MCF 10A (cell line): Measurements from ENCODE around the gene PHLPP1. TPM values are rescaled to one million over a fixed set of nuclear protein-coding genes. Genes with fewer than 3 reads are reported as not detected.
"Not testable (repeated sequence)": the region's sequence is repeated elsewhere in the genome, so short reads cannot be mapped to it uniquely, and the experiment has no call there.

ENCODE experiments used
- BruUV-seq: library from RNA; stranded (reverse); fragments of 400-500 nt; replicated peaks from 2 replicates; lab custom pipeline; 2021; lab: Mats Ljungman, UMichigan
- CTCF ChIA-PET: fragments of 300-600 bp; sonication (Branson Sonifier 250); formaldehyde crosslinking; extraction: SDS; loops from one replicate; lab custom pipeline; 2021; ENCODE audit warnings: antibody characterized with exemption, inconsistent platforms; lab: Yijun Ruan, JAX
- POLR2A ChIA-PET: fragments of 300-600, 350-650 bp; sonication (Branson Sonifier 250); formaldehyde crosslinking; extraction: SDS; loops from one replicate; lab custom pipeline; 2020; ENCODE audit warnings: antibody characterized with exemption, inconsistent platforms; lab: Yijun Ruan, JAX
- DNase-seq: peaks from one replicate; pipeline ENCODE4 v3.0.0-alpha.2; 2018; ENCODE audit not compliant: unreplicated experiment
- H3K27ac Mint-ChIP-seq: one replicate; pipeline ENCODE4 v1.8.0; 2022; ENCODE audit warnings: mild to moderate bottlenecking, low read depth, mixed read lengths; ENCODE audit not compliant: unreplicated experiment
- H3K27me3 Mint-ChIP-seq: one replicate; pipeline ENCODE4 v1.8.0; 2022; ENCODE audit warnings: mixed read lengths; ENCODE audit not compliant: insufficient read depth, unreplicated experiment
- H3K36me3 Mint-ChIP-seq: one replicate; pipeline ENCODE4 v1.8.0; 2022; ENCODE audit warnings: mild to moderate bottlenecking, moderate library complexity, mixed read lengths; ENCODE audit not compliant: insufficient read depth, unreplicated experiment
- H3K4me1 Mint-ChIP-seq: one replicate; pipeline ENCODE4 v1.8.0; 2022; ENCODE audit warnings: mixed read lengths; ENCODE audit not compliant: insufficient read depth, unreplicated experiment
- H3K4me3 Mint-ChIP-seq: one replicate; pipeline ENCODE4 v1.8.0; 2022; ENCODE audit warnings: mild to moderate bottlenecking, moderate library complexity, mixed read lengths; ENCODE audit not compliant: unreplicated experiment
- H3K9me3 Mint-ChIP-seq: one replicate; pipeline ENCODE4 v1.8.0; 2022; ENCODE audit warnings: mixed read lengths; ENCODE audit not compliant: unreplicated experiment
- CTCF ChIP-seq: fragments of 200-600 bp; IDR thresholded peaks from one replicate; pipeline ENCODE4 v1.8.0; 2022; ENCODE audit warnings: antibody characterized with exemption, mild to moderate bottlenecking; ENCODE audit not compliant: unreplicated experiment
- intact Hi-C: fragments of 100-400 bp; cut with micrococcal nuclease; formaldehyde crosslinking; loops from 2 replicates; pipeline ENCODE4 v1.14.1; 2022
- total RNA-seq: library from RNA; stranded (reverse); gene quantifications from 2 replicates; pipeline ENCODE4 v1.2.3, GENCODE V29; 2022

PHLPP1 gene
- total RNA-seq, 1 experiment from 2014 or later = 13.1 TPM

DNA sequence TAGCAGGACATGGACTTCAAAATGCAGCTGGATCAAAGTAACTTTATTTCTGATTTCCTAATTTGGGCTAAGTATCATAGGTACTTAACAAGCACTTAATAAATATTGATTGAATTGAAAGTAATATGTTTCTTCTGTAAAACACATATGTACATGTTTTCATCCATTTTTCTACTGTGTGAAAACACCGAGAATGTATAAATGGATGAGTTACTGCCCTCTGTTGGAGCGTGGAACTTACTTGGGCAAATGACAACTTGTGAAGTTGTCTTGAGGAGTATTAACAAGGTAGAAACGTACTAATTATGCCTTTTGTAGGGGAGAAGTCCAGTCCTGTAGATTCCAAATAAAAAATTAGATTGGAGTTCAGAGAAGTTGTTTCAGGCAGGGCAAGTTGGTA lies 87.2 kb downstream of the PHLPP1 start:
- no TSS peak for BruUV-seq
- Mint-ChIP-seq H3K27me3 (no peaks in the 10 kb centered on the region), H3K4me1 (peaks cover 5% of the 10 kb centered on the region), H3K4me3 (no peak overlapping the region), H3K36me3 (no peaks in the 10 kb centered on the region), H3K27ac (no peak overlapping the region), H3K9me3 (no peaks in the 10 kb centered on the region)
- ChIA-PET POLR2A (interaction anchor here (0.5 to 5.7 kb wide), 9 partner anchors 12 to 389 kb away, joined by 3 to 62 read pairs (median 4); partner anchors contain the start of gene PHLPP1), CTCF (interaction anchor here (0.8 to 3.4 kb wide), 19 partner anchors 8 to 372 kb away, joined by 3 to 18 read pairs (median 5); partner anchors contain the start of gene PHLPP1)
- intact Hi-C loops = loop anchor here (1.0 to 10.0 kb wide), 3 partner anchors 85 to 215 kb away; no protein-coding TSS in a partner anchor
- TF ChIP-seq CTCF = peak; percentile 40
- DNase-seq = peak; percentile 47

GRCh38 chr18:62807396-62807795 lies 92.1 kb downstream of the PHLPP1 start:
- ChIA-PET CTCF (no interaction called here), POLR2A (interaction anchor here (0.7 to 0.9 kb wide), 2 partner anchors 10 to 92 kb away, joined by 3 read pairs; partner anchors contain the start of gene PHLPP1)
- peak; percentile 9 for DNase-seq
- no TSS peak for BruUV-seq
- H3K27me3 Mint-ChIP-seq = no peaks in the 10 kb centered on the region
- peaks cover 13% of the 10 kb centered on the region for H3K4me1 Mint-ChIP-seq
- no peaks in the 10 kb centered on the region for H3K9me3 Mint-ChIP-seq
- intact Hi-C loops = loop anchor here (10.0 kb wide), 1 partner anchor 127 kb away; no protein-coding TSS in a partner anchor
- no peaks in the 10 kb centered on the region for H3K36me3 Mint-ChIP-seq
- no peak overlapping the region for H3K4me3 Mint-ChIP-seq
- H3K27ac Mint-ChIP-seq = no peak overlapping the region
- no peak for TF ChIP-seq CTCF

DNA sequence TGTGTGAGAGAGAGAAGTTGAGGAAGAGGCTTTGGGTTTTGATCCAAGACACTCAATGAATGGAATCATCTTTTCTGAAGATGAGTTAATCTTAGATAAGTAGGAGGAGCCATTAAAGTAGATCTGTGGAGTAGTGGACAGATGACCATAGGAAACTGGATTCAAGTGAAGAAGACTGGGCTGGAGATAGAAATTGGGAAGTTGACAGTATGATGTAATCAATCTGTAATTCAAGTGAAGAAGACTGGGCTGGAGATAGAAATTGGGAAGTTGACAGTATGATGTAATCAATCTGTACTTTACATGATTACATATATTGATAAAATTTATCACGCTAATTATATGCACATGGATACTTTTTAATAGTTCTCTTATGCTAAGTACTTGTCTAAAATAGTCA lies 92.8 kb downstream of the PHLPP1 start:
- intact Hi-C loops = loop anchor here (10.0 kb wide), 1 partner anchor 127 kb away; no protein-coding TSS in a partner anchor
- H3K27ac Mint-ChIP-seq = no peak overlapping the region
- CTCF ChIA-PET = no interaction called here

GRCh38 chr18:62809445-62809844 lies 94.1 kb downstream of the PHLPP1 start:
- H3K36me3 Mint-ChIP-seq, H3K4me3 Mint-ChIP-seq, H3K27me3 Mint-ChIP-seq, POLR2A ChIA-PET, H3K9me3 Mint-ChIP-seq, DNase-seq, CTCF ChIA-PET, H3K27ac Mint-ChIP-seq, BruUV-seq: not testable (repeated sequence)
- peaks cover 16% of the 10 kb centered on the region for H3K4me1 Mint-ChIP-seq
- intact Hi-C loops = loop anchor here (10.0 kb wide), 1 partner anchor 125 kb away; no protein-coding TSS in a partner anchor

More for the DNA sequence above, 92.8 kb downstream of the PHLPP1 start:
- H3K4me1 Mint-ChIP-seq = peaks cover 10% of the 10 kb centered on the region
- TF ChIP-seq CTCF = no peak
- DNase-seq = no peak
- H3K4me3 Mint-ChIP-seq = no peak overlapping the region
- no peaks in the 10 kb centered on the region for H3K9me3 Mint-ChIP-seq
- no peaks in the 10 kb centered on the region for H3K27me3 Mint-ChIP-seq
- no TSS peak for BruUV-seq
- POLR2A ChIA-PET = interaction anchor here (0.7 kb wide), 1 partner anchor 11 kb away, joined by 3 read pairs; no protein-coding TSS in a partner anchor
- H3K36me3 Mint-ChIP-seq = no peaks in the 10 kb centered on the region
